ENCODE data around the gene INMT. TPM values are rescaled to one million over a fixed set of nuclear protein-coding genes. Genes with fewer than 3 reads are reported as not detected.

INMT gene
- total RNA-seq, 2 donors from 2014 or later, result 88.9 to 199 TPM

GRCh38 chr7:30728591-30729100 lies 23.3 kb upstream of the INMT start:
- no peak for TF ChIP-seq CTCF (IDR thresholded peaks at IDR 0.05)

GRCh38 chr7:30729642-30730041 lies 22.3 kb upstream of the INMT start:
- no peak overlapping the region for H3K4me3 ChIP-seq
- TF ChIP-seq CTCF (IDR thresholded peaks at IDR 0.05), result no peak
- no peaks in the 10 kb centered on the region for H3K27me3 ChIP-seq
- H3K4me1 ChIP-seq, result no peaks in the 10 kb centered on the region
- no peak for DNase-seq (ENCODE audit: low spot score)
- no peaks in the 10 kb centered on the region for H3K9me3 ChIP-seq
- H3K36me3 ChIP-seq, result no peaks in the 10 kb centered on the region
- H3K27ac ChIP-seq, result no peak overlapping the region

More at GRCh38 chr7:30728591-30729100, 23.3 kb upstream of the INMT start:
- H3K9me3 ChIP-seq, result no peaks in the 10 kb centered on the region
- no peaks in the 10 kb centered on the region for H3K4me1 ChIP-seq
- H3K4me3 ChIP-seq, result no peak overlapping the region
- no peak overlapping the region for H3K27ac ChIP-seq
- no peaks in the 10 kb centered on the region for H3K36me3 ChIP-seq
- DNase-seq (ENCODE audit: low spot score), result no peak
- no peaks in the 10 kb centered on the region for H3K27me3 ChIP-seq

GRCh38 chr7:30730097-30730496 lies 21.8 kb upstream of the INMT start:
- Histone ChIP-seq H3K4me3 (no peak overlapping the region), H3K4me1 (no peaks in the 10 kb centered on the region), H3K27ac (no peak overlapping the region), H3K27me3 (no peaks in the 10 kb centered on the region), H3K36me3 (no peaks in the 10 kb centered on the region), H3K9me3 (no peaks in the 10 kb centered on the region)
- DNase-seq (ENCODE audit: low spot score), result no peak
- no peak for TF ChIP-seq CTCF (IDR thresholded peaks at IDR 0.05)

- no peaks in the 10 kb centered on the region for H3K27me3 ChIP-seq
- H3K9me3 ChIP-seq, result no peaks in the 10 kb centered on the region
- no peak overlapping the region for H3K27ac ChIP-seq
- H3K4me3 ChIP-seq, result no peak overlapping the region
- H3K4me1 ChIP-seq, result no peaks in the 10 kb centered on the region
- no peaks in the 10 kb centered on the region for H3K36me3 ChIP-seq
- TF ChIP-seq CTCF (IDR thresholded peaks at IDR 0.05), result no peak
- no peak for DNase-seq (ENCODE audit: low spot score)
Measured at GRCh38 chr7:30730996-30731395, 20.9 kb upstream of the INMT start.

GRCh38 chr7:30731581-30731980 lies 20.4 kb upstream of the INMT start:
- Histone ChIP-seq H3K27me3 (no peaks in the 10 kb centered on the region), H3K4me1 (no peaks in the 10 kb centered on the region), H3K4me3 (no peak overlapping the region), H3K36me3 (no peaks in the 10 kb centered on the region), H3K27ac (no peak overlapping the region), H3K9me3 (no peaks in the 10 kb centered on the region)
- TF ChIP-seq CTCF (IDR thresholded peaks at IDR 0.05), result no peak
- DNase-seq (ENCODE audit: low spot score), result no peak

- Histone ChIP-seq H3K4me1 (no peaks in the 10 kb centered on the region), H3K27me3 (no peaks in the 10 kb centered on the region), H3K9me3 (no peaks in the 10 kb centered on the region), H3K36me3 (no peaks in the 10 kb centered on the region), H3K27ac (no peak overlapping the region), H3K4me3 (no peak overlapping the region)
- TF ChIP-seq CTCF (IDR thresholded peaks at IDR 0.05), result no peak
- DNase-seq (ENCODE audit: low spot score), result no peak
Measured at GRCh38 chr7:30732606-30733005, 19.3 kb upstream of the INMT start.
